GM21825 (cell line): Measurements from ENCODE around the gene SYT5.
A peak's percentile ranks its signal among the peaks of the same experiment; 100 is the strongest.
"Not testable (repeated sequence)": the region's sequence is repeated elsewhere in the genome, so short reads cannot be mapped to it uniquely, and the experiment has no call there.

Source experiments
- ATAC-seq: cut with Tn5 transposase; IDR thresholded peaks from one replicate; pipeline ENCODE4 v1.9.1; 2021; ENCODE audit warnings: mild to moderate bottlenecking, moderate library complexity; ENCODE audit not compliant: unreplicated experiment

The SYT5 gene

GRCh38 chr19:55172318-55172717 lies 7.8 kb downstream of the SYT5 start:
- not testable (repeated sequence) for ATAC-seq

GRCh38 chr19:55171440-55171839 lies 8.6 kb downstream of the SYT5 start:
- no peak for ATAC-seq

GRCh38 chr19:55169136-55169535 lies 11.0 kb downstream of the SYT5 start:
- ATAC-seq, result no peak

- peak; percentile 80 for ATAC-seq
Observed at GRCh38 chr19:55166530-55167268, 13.4 kb downstream of the SYT5 start, which contains the start of gene DNAAF3. DNAAF3 (minus strand) TSS chr19:55166613; CDS start chr19:55166413, 200 bp downstream.

- peak; percentile 41 for ATAC-seq
Observed at GRCh38 chr19:55165952-55166529, 14.0 kb downstream of the SYT5 start.

GRCh38 chr19:55161571-55162322 lies 18.3 kb downstream of the SYT5 start:
- no peak for ATAC-seq

GRCh38 chr19:55160986-55161365 lies 19.1 kb downstream of the SYT5 start:
- no peak for ATAC-seq

DNA sequence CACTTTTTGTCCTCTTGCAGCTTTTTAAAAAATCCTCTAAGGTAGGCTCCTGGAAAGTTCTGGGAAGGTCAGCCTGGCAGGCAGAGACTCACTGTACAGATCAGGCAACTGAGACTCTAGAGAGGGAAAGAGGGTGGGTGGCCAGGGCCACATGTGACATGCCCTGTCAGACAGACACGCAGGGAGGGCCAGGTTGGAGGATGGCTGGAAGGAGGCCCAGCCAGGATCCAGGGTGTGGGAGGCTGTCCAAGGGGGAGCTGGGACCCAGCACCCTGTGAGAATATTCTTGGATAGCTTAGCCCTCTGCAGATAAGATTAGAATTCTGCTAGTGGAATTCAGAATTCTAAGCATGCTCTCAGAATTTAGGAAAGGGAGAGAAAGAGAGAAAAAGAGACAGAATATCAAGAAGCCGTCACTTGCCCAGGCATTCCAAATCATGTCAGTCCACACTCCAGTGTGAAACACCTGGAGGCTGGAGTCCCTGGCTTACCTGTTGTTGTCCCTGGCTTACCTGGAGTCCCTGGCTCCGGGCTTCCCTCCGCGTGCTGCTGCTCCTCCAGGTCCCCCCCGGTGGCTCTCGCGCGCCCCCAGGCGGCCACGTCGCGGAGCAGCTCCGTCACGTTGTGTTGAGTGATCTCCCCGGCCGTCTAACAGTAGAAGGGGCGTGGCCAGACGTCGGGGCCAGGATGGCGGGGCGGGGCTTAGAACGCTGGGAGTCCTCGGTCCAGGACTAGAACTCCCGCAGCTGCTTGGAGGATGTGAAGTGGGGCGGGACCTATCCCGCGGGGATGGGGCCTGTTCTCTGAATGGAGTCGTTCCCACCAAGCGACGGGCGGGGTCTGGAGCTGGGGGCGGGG lies 19.7 kb downstream of the SYT5 start:
- ATAC-seq, result no peak

DNA sequence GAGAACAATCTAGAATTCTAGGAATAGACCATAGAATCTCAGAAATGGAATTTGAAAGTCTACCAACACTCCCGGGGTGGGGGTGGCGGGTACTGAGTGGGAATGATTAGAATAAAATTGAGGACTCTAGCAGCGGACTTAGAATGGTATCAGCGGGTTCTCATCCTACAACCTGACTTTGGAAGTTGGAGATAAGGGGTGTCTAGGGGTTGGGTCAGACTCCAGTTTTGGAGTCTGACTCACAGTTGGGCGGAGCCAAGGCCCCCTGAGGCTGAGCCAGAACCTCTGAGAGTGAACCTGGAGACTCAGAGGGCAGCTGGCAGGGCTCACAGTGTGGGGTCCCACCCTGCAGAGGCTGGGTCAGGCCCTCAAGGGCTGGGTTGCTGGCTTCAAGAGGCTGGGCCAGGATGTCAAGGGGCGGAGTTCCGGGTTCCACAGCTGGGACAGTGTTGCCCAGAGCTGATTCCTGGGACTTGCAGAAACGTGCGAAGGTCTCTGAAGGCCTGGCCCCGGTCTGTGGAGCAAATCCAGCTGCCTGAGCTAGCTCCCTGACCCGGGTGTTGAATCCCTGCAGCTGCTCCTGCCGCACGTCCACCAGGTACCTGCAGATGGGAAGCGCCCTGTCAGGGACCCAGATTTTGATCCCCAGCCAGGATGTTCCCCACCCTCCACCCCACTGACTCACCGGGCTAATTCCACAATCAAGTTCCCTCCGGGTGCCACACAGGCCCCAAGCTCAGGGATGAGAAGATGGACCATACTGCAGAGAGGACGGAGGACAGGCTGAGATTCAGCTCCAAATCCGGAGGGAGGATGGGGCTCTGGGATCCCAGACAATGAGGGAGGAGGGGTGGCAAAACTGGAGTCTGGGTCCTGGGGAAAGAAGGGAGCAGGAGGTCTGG lies 21.0 kb downstream of the SYT5 start:
- no peak for ATAC-seq

- ATAC-seq, result no peak
Observed at GRCh38 chr19:55158423-55158822, 21.7 kb downstream of the SYT5 start.

DNA sequence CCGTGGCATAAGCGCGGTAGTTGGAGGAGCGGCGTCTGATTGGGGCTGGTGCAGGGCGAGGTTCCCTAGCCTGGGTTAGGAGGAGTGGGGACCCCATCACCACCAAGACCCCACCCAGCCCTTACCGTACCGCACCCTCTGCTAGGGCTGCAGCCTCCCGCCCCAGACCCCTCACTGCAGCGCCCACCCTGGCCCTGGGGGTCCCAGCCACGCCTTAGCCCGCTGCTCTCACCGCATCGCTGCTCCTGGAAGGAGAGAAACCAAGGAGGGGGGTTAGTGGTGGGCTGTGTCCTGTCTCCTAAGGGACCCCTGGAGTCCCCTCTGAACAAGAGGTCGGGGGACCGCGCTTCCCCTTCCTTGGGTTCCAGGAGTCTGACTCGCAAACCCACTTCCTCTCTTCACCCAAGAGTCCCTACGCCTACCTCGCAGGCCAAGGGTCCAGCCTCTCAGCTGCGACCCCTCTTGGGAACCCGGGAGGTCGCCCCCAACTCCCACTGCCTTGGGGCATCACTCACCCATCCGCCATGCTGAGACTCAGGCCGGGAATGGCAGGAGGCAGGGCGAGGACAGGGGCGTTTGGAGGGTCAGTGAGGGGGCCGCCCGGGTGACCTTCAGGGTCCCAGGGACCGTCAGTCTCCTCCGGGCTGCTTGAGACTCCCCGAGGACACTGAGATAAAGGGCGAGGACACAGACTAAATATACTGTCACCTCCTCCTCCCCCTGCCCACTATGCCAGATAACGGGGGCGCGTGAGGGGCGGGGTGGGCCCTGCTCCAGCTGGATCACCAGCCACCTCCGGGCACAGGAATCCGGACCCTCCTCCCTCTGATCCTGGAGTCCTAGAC lies 22.8 kb downstream of the SYT5 start, which contains the start of gene TNNI3:
Gene TNNI3, minus strand, starts transcription at position 669 of the 845 bp plus-strand sequence. Its CDS starts 143 bp downstream, at position 526.
- ATAC-seq, result no peak

- ATAC-seq, result no peak
Observed at GRCh38 chr19:55156202-55157063, 23.7 kb downstream of the SYT5 start.

DNA sequence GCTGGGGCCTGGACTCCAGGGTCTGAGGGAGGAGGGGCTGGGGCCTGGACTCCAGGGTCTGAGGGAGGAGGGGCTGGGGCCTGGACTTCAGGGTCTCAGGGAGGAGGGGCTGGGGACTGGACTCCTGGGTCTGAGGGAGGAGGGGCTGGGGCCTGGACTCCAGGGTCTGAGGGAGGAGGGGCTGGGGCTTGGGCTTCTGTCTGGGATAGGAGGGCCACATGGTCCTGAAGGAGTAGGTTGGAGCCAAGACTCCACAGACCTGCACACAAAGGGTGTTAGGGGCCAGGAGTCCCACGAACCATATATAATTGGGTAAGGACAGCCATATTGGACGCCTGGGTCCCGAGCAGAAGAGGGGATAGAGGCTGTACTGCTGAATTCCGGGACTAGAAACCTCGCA lies 24.3 kb downstream of the SYT5 start:
- not testable (repeated sequence) for ATAC-seq

- ATAC-seq, result no peak
Observed at GRCh38 chr19:55153652-55154264, 26.3 kb downstream of the SYT5 start.

- no peak for ATAC-seq
Observed at GRCh38 chr19:55152017-55152416, 28.1 kb downstream of the SYT5 start.

DNA sequence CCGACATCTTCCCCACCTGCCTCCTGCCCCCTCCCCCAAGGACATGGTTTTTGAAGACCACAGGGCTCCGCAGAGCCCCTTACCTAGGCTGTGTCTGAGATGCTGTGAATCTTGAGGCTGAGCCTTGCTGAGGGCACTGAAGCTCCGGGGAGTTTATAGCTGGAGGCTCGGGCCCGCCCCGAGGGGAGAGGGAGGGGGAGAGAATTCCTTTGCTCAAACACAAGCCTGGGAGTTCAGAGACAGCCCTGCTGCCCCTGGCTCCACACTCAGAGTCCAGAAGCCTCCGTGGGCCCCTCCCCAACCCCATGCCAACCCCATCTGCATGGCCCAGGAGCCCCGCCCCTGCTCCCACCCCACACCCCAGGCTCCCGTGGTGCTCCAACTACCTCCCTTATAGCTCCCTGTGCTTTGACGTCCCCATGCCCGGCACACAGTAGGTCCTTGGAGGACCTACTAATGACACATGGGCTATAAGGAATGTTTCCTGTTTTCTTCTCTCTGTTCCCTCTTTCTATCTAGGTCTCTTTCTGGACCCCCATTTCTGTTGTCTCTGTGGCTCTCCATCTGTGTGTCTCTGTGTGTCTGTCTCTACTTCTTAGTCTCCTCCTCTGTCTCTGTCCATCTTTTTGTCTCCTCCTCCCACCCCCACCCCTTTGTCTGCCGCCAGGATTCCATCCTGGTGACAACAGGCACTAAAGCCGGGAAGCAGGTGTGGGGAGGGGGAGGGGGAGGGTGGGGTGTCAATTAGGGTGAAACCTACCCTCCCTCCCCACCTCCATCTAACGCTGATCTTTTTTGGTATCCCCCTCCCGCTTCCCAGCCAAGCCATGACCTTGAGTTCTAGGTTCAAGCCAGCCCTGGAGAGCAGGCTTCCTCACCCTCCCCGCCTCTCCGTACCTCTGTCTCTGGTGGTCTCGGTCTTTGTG lies 30.7 kb downstream of the SYT5 start, which contains the start of gene TNNT1:
Gene TNNT1, minus strand, starts transcription at position 129 of the 926 bp plus-strand sequence. CDS start 2,049 bp downstream, outside the sequence.
- no peak for ATAC-seq
